Fibroblast of peridontal ligament (primary cell): ENCODE data around the gene SLC22A12.

Experiments used
- DNase-seq: peaks from one replicate; pipeline ENCODE4 v3.0.0-alpha.2; 2010; ENCODE audit errors: extremely low read depth

The SLC22A12 gene

DNA sequence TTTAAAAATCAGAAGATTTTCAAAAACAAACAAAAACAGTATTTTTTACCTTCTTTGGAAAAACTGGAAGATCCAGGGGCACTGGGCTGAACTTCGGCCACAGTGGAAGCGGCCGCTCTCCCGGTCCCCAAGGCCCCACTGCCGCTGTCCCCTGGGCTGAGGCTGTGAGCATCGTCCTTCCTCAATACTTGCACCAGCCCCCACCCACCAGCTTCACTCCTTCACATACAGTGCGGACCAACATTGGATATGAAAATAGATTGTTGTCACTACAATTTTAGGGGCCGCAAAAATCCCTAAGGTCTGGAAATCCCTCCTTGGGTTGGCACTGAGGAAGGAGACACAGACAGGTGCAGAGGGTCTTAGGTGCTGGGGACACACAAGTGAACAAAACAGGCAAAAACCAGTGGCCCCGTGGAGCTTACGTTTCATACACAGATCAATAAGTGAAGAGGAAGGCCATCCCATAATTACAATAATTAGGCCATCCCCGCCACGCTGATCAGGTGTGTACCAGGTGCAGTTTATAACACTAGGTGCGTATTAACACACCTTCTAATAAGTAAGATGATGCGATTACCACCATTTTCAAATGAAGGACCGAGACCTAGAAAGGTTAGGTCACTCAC lies 28.2 kb upstream of the SLC22A12 start:
- DNase-seq: no peak

DNA sequence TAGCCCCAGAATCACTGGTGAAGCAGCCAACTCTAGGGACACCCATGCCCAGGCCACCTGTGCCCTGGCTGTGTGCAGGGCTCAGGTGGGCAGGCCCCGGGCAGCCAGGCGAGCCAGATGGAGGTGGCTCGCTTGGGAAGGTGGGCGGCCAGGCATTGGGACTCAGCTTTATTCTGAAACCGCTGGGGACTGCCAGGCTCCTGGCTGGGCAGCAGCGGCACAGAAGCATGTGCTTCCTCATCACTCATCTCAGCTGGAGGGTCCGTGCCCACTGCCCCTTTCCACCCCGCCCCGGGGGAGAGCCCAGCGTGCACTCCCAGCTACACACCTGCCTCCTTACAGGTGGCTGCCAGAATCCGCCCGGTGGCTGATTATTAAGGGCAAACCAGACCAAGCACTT lies 27.1 kb upstream of the SLC22A12 start:
- DNase-seq: no peak

DNA sequence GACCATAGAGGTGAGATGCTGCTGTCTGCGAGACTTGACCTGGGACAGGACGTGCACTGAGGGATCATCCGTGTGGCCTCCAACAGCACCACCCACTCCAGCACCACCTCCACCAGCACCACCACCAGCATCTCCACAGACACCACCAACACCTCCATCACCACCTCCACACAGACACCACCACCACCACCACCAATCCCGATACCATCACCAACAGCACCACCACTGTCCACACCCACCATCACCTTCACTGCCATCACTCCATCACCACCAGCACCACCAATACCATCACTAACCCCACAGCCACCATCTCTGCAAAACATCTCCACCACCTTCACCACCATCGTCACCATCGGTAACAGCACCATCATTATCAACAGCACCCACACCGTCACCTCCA lies 26.6 kb upstream of the SLC22A12 start:
- DNase-seq: no peak

DNA sequence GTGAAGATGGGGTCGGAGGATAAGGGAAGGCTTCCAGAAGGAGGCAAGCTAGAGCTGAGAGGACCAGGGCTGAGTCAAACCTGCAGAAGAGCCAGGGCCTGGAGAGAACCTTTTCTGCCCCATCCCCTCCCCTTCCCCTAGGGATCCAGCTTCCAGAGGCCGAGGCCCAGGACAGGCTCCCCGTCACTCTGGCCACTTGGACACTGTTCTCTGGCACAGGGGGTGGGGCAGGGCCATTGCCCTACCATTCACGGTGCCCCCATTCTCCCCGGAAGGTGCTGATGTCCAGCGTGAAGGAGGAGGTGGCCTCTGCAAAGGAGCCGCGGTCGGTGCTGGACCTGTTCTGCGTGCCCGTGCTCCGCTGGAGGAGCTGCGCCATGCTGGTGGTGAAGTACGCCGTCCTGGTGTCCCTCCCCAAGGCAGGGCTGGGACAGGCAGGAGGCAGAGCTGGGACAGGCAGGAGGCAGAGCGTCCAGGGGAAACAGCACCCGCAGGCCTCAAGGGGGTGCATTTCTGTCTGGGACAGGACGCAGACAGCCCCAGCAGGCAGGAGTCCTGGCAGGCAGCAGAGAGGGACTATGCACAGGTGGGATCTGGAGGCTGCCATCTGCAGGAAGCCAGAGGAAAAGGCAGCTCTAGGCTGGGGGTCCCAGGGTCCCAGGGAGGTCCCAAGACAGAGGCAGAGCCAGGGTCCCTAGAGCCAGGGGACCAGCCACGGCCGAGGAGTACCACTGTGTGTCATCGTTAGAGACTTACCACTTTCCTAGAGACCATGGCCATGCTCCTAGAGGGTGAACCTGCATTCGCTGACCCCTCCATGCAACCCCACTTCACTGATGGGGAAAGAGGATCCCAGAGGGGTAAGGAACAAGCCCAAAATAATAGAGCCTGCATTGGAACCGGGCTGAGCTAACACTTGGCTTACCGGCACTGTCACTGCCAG lies 25.8 kb upstream of the SLC22A12 start:
- DNase-seq: no peak

DNA sequence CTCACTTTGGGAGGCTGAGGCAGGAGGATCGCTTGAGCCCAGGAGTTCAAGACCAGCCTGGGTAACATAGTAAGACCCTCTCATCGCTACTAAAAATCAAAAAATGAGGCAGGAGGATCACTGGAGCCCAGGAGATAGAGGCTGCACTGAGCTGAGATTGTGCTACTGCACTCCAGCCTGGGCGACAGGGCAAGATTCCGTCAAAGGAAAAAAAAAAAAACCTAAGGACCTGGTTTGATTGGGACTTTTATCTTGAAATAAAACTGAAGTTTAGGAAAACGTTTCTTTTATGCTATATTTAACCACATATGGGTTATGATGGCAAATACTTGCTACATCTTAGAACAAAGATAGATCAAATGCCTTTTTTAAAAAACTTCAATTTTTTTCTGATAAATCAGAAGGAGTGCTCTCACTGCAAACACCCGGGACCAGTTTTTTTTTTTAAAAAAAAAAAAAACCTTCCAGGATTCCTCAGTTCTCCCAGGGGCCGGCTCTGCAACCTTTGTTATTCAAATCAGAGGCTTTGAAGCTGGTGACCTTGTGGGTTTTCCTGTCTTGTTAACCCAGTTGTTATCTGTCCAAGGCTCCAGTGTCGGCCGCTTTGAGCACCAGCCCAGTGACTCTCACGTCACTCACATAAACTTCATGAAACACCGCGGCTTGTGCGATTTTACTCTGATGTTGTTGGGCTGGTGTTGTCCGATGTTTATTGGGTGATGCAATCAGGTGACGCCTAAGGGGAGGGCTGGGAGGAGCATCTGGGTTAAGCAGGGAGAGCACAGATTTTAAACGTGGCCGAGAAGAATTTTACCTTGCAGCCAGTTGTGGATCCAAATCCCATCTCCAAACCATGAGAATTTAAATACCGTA lies 24.7 kb upstream of the SLC22A12 start:
- DNase-seq: peak; percentile 67

DNA sequence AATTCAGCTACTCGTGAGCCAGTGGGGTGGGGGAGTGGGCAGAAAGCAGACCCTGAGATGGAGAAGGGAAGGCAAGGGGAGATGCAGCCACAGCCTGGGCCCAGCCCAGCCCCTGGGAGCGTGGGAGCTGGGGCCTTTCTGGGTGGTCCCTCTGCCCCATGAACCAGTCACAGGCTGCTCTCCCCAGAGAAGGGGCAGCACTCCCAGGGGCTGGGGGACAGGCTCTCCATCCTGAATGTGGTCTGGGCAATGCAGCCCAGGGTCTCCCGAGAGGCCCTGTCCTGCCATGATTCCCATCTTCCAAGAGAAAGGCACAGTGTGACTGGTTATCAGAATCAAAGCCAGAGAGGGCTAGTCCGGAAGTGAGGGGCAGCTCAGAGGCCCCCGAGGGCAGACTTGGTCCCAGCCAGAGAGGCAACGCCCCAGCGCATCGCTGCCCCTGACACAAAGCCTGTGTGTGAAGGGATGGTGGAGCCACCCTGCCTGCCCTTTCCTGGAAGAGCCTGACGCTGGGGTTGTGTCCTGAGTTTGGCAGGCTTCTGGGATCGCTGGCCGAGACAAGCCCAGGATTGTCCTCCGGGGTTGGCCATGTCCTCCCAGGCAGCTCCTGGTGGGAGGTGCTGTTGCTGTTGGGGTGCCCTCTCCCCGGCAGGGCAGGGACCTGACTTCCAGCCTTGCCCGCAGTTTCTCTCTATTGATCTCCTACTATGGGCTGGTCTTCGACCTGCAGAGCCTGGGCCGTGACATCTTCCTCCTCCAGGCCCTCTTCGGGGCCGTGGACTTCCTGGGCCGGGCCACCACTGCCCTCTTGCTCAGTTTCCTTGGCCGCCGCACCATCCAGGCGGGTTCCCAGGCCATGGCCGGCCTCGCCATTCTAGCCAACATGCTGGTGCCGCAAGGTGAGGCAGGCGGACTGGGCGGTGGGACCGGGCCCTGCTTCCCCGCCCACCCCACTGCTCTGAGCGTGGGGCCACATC lies 23.8 kb upstream of the SLC22A12 start:
- DNase-seq: no peak

DNA sequence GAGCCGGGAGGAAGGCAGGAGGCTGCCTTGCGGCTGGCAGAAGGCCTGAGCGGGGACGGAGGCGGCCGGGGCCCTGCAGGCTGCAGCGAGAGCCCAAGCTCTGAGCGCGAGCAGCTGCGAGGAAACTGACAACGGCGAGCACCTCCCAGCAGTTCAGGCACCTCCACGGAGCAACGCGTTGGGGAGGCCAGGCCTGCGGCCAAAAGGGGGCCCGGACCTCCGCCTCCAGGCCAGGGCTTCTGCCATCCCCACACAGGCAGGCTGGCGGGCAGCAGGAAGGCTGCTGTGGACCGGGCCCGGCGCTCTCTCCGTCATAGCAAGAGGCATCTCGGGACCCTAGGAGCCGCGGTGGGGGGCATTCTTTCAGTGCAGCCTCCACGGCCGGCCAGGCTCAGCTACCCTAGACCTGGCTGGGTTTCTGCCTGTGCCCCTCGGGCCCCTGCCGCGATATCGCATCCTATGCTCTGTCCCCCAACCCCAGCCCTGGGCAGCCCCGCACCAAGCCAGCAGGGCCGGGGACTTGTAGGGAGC lies 22.9 kb upstream of the SLC22A12 start:
- no peak for DNase-seq

DNA sequence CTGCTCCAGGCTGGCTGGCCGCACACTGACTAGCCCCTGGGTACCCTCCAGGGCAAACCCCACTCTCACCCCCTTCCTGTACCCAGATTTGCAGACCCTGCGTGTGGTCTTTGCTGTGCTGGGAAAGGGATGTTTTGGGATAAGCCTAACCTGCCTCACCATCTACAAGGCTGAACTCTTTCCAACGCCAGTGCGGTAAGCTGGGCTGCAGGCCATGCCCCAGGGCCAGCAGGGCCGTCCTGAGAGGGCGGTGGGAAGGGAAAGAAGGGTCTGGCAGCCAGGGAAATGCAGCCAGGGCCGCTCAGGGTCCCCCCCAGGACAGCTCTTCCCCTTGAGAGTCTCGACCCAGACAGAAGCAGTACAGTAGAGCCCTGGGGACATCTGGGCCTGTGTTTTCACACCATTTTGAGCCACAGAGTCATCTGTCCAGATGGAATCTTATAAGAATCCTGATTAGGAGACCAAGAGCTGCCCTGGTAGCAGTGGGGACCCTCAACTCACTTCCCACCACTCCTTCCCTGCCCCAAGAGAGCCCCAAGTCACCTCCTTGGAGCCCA lies 22.4 kb upstream of the SLC22A12 start:
- no peak for DNase-seq

DNA sequence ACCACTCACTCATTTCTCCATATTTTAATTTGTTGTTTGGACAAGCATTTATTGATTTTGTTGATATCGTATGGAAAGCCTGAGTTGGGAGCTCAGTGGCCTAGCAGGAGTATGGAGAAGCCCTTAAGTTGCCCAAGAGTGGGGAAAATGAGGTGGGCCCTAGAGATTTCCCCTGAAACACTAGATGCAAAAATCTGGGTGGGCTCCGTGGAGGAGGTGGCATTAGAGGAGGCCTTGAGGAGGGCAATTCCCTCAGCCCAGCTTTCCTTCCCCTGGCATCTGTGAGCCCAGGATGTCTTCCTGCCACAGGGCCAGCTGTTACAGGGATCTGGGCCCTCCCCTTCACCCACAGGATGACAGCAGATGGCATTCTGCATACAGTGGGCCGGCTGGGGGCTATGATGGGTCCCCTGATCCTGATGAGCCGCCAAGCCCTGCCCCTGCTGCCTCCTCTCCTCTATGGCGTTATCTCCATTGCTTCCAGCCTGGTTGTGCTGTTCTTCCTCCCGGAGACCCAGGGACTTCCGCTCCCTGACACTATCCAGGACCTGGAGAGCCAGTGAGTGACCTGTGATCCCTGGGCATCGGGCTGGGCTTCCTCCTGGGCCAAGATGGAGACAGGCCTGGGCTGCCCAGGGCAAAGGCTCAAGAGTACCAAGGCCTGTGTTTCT lies 21.6 kb upstream of the SLC22A12 start:
- DNase-seq: no peak

DNA sequence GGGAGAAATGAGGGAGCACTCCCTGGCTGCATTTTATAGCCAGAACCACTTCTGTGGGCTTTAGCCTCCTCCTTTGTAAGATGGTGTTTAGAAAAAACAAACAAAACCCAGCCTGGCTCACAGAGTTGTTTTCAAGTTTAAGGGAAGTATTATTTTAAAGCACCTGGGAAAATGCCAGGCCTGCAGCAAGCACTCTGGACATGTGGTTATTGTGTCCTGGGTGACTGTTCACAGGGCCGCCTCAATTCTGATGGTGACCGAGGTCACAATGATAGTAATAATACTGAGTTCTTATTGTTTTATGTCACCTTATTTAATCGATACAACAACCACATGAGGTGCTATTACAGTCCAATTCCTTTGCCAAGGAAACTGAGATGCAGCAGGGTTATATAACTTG lies 20.7 kb upstream of the SLC22A12 start:
- DNase-seq: no peak

DNA sequence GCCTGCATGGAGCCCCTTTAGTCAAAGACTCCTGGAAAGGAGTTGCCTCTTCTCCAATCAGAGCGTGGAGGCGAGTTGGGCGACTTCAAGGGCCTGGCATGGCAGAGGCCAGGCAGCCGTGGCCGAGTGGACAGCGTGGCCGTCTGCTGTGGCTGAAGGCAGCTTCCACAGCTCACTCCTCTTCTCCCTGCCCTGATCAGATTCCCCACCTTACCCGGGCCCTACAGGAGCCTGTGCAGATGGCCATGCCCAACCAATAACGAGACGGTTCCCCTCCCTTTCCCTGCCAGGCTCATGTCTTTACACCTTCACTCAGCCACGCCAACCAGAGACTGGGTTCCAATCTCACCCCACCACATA lies 20.0 kb upstream of the SLC22A12 start:
- DNase-seq: no peak

DNA sequence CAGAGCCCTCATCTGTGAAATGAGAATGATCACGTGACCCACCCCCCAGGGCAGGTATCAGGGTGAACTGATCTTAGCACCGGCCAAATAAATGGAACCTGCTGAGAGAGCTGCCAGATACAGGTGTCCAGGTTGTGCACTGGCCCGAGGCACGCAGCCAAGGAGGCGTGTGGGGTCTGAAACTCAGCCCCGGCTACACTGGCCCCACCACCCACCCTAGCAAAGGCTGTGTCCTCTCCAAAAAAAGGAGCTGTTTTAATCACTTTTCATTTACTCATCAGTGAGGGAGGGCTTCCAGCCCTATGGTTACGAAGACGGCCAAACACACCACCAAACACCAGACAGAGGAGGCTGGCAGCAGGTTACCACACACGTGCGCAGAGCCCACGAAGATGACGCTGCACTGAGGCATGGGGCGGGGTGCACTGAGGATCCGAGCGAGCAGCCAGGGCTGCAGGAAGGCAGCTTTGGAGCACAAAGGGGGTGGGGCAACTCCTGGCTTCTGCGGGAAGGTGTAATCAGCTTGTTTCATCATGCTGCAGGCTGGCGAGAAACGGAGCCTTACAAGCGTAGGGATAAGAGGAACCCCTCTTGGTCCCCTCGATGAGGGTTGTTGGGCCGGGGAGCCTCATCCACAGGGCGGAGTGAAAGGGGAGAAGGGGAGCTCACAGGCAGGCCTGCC lies 19.5 kb upstream of the SLC22A12 start:
- no peak for DNase-seq

DNA sequence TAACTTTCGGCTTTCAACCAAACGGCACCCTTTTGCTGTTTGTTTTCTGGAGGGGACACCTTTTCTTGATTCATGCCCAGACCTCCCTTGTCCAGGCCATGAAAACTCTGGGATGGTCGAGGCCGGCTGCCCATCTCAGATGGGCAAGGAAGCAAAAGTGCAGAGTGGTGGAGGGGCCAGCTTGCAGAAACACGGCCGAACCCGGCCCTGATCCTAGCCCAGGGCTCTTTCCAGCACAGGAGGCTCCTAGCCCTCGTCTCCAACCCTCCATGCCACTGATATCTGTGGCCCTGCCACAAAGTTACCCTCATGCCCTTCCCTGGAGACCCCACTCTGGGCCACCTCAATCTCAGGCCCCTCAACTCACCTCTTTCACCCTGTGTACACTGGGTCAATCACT lies 18.9 kb upstream of the SLC22A12 start:
- DNase-seq: no peak

DNA sequence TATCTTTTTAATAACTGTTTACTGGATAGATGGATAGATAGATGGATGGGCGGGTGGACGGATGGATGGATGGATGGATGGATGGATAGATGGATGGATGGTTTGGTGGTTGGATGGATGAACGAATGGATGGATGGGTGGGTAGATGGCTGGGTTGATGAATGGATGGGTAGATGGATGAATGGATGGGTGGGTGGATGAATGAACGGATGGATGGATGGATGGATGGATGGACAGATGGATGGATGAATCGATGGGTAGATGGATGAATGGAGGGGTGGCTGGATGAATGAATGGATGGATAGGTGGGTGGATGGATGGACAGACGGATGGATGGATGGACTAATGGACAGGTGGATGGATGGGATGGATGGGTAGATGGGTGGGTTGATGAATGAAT lies 13.8 kb upstream of the SLC22A12 start:
- DNase-seq: no peak

DNA sequence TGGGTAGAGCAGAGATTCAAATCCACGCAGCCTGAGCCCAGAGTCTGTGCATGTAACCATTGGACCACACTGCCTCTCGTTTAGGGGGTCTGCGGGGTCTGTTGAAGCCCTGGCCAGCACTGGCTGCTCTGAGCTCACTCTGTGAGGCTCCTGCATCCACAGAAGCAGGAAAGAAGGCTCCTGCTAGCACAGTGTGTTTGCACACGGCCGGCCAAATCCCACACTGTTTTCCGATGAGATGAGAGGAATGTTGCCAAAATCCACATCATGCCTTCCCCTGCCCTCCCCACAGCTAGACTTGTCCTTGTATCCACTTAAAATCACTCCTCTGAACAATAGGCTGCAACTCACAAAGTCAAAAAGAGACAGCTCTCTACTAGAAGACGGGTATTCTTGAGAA lies 10.6 kb upstream of the SLC22A12 start:
- DNase-seq: peak; percentile 12

DNA sequence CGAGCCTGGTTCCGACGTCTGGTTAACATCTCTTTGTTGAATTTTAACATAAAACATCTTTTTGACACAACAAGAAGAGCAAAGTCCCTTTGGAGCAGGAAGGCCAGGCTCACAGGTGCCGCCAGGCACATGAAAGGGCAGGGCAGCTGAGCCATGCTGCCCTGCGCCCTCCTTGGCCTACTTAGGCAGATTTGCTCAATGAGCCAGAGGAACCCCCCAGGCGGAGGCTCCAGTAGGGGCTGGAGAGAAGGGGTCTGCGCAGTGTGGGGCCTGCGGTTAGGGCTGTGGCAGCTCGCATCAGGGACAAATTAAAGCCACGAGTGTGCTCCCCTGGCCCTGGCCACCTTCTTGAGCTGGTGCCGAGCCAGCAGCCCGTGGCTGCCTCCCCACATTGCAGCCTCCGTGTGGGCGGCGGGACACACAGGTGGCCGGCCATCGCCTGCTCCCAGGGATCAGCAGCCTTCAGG lies 9.9 kb upstream of the SLC22A12 start:
- DNase-seq: no peak

DNA sequence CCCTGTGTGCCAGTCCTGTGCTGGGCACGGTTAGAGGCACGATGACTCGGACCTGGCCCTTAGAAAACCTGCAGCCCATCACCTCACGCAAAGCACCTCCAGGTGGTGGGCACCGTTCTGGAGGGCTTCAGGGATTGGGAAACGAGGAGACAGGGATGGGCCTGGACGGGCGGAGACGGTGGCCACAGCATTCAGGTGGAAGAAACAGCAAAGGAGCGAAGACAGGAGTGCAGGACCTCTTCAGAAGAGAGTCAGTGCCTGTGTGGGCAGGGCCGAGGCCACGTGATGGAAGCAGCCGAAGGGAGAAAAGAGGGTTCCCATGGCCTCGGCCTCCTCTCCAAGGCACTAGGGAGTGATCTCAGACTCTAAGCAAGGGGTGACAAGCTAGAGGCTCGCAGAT lies 8.1 kb upstream of the SLC22A12 start:
- DNase-seq: no peak

DNA sequence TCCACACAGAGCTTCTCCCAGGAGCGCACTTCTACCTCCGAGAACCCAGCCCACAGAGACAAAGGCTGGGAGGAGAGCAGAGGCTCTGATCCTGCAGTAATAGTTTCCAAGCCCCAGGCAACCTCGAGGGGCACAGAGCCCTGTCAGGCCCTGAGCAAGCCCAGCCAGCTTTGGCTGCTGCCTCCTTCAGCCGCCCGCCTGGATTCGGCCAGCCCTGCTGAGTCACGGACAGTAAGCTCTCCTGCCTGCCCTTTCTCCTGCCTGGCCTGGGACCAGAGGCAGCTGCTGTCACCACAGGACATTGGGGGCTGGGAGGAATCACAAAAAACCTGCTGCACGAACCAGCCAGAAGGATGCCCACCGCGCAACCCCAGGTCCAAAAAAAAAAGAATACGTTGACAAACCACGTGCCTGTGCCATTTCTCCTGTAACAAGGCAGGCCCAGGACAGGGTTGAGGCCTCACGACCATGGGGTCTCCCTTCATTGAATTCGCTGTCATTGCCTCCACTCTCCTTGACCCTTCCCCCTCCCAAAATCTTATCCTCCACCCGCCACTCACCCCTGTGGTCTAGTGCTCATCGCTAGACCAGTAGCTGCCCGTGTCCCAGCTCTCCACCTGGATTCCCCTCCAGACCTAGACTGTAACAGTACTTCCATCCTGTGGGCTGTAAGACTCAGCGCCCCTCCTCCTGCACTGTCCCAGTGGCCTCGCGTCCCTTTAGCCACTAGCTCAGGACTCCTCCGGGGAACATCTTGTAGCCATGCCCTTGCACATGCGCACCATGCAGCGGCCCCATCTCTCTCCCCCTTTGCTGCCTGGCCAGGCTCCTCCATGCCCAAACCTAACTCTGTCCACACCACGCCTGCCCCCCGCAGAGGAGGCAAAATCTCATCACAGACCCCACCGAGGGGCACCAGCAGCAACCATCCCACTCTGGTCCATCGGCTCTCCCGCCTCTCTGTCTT lies 7.4 kb upstream of the SLC22A12 start:
- no peak for DNase-seq
